ENCODE results near the gene IGF2R.

The IGF2R gene

GRCh38 chr6:159968295-159969203 lies at the start of gene IGF2R:
IGF2R (plus strand) TSS chr6:159969082; CDS start chr6:159969247, 165 bp downstream.
- TF ChIP-seq, protein P1, sequence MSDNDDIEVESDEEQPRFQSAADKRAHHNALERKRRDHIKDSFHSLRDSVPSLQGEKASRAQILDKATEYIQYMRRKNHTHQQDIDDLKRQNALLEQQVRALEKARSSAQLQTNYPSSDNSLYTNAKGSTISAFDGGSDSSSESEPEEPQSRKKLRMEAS (IDR thresholded peaks at IDR 0.05): peak; percentile 71
- TF ChIP-seq TAF1 (IDR thresholded peaks at IDR 0.05; ENCODE audit: low read depth): peak; percentile 69
- no peak for TF ChIP-seq CREB1 (IDR thresholded peaks at IDR 0.05; ENCODE audit: low read depth)
- peak; percentile 58; the same call in 1 of the 2 replicates for TF ChIP-seq TCF12 (IDR thresholded peaks at IDR 0.05; ENCODE audit: low read depth)
- TF ChIP-seq USF1 (IDR thresholded peaks at IDR 0.05): peak; percentile 96
- no peak for TF ChIP-seq EP300 (IDR thresholded peaks at IDR 0.05; ENCODE audit: borderline replicate concordance)

- TF ChIP-seq EP300 (IDR thresholded peaks at IDR 0.05; ENCODE audit: borderline replicate concordance) (no peak), CEBPB (IDR thresholded peaks at IDR 0.05) (no peak), TAF1 (IDR thresholded peaks at IDR 0.05; ENCODE audit: low read depth) (no peak), RAD21 (IDR thresholded peaks at IDR 0.05; ENCODE audit: low read depth) (no peak), YY1 (IDR thresholded peaks at IDR 0.05; ENCODE audit: low read depth) (no peak), FOXM1 (IDR thresholded peaks at IDR 0.05; ENCODE audit: borderline replicate concordance, low read depth) (no peak), NFIC (IDR thresholded peaks at IDR 0.05) (no peak), USF1 (IDR thresholded peaks at IDR 0.05) (no peak), EGR1 (IDR thresholded peaks at IDR 0.05) (no peak), CREB1 (IDR thresholded peaks at IDR 0.05; ENCODE audit: low read depth) (no peak), TEAD4 (IDR thresholded peaks at IDR 0.05) (no peak), ZBTB7A (IDR thresholded peaks at IDR 0.05; ENCODE audit: low read depth) (no peak), TCF12 (IDR thresholded peaks at IDR 0.05; ENCODE audit: low read depth) (no peak)
- TF ChIP-seq, protein P1 (IDR thresholded peaks at IDR 0.05): no peak
- TF ChIP-seq, protein P2, sequence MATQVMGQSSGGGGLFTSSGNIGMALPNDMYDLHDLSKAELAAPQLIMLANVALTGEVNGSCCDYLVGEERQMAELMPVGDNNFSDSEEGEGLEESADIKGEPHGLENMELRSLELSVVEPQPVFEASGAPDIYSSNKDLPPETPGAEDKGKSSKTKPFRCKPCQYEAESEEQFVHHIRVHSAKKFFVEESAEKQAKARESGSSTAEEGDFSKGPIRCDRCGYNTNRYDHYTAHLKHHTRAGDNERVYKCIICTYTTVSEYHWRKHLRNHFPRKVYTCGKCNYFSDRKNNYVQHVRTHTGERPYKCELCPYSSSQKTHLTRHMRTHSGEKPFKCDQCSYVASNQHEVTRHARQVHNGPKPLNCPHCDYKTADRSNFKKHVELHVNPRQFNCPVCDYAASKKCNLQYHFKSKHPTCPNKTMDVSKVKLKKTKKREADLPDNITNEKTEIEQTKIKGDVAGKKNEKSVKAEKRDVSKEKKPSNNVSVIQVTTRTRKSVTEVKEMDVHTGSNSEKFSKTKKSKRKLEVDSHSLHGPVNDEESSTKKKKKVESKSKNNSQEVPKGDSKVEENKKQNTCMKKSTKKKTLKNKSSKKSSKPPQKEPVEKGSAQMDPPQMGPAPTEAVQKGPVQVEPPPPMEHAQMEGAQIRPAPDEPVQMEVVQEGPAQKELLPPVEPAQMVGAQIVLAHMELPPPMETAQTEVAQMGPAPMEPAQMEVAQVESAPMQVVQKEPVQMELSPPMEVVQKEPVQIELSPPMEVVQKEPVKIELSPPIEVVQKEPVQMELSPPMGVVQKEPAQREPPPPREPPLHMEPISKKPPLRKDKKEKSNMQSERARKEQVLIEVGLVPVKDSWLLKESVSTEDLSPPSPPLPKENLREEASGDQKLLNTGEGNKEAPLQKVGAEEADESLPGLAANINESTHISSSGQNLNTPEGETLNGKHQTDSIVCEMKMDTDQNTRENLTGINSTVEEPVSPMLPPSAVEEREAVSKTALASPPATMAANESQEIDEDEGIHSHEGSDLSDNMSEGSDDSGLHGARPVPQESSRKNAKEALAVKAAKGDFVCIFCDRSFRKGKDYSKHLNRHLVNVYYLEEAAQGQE (IDR thresholded peaks at IDR 0.05; ENCODE audit: low read depth): no peak
Measured at GRCh38 chr6:159919800-159920199, 49.1 kb upstream of the IGF2R start.

GRCh38 chr6:159926542-159927203 lies 42.2 kb upstream of the IGF2R start:
- TF ChIP-seq EP300 (IDR thresholded peaks at IDR 0.05; ENCODE audit: borderline replicate concordance) (no peak), CEBPB (IDR thresholded peaks at IDR 0.05) (no peak), FOXM1 (IDR thresholded peaks at IDR 0.05; ENCODE audit: borderline replicate concordance, low read depth) (no peak)

- TF ChIP-seq NFIC (IDR thresholded peaks at IDR 0.05) (peak; percentile 60), CEBPB (IDR thresholded peaks at IDR 0.05) (no peak), USF1 (IDR thresholded peaks at IDR 0.05) (no peak)
Measured at GRCh38 chr6:159929819-159930218, 39.1 kb upstream of the IGF2R start.

GRCh38 chr6:159931112-159931511 lies 37.8 kb upstream of the IGF2R start:
- TF ChIP-seq RAD21 (IDR thresholded peaks at IDR 0.05; ENCODE audit: low read depth) (no peak), EGR1 (IDR thresholded peaks at IDR 0.05) (no peak), YY1 (IDR thresholded peaks at IDR 0.05; ENCODE audit: low read depth) (no peak)
- TF ChIP-seq, protein P1 (IDR thresholded peaks at IDR 0.05): no peak

DNA sequence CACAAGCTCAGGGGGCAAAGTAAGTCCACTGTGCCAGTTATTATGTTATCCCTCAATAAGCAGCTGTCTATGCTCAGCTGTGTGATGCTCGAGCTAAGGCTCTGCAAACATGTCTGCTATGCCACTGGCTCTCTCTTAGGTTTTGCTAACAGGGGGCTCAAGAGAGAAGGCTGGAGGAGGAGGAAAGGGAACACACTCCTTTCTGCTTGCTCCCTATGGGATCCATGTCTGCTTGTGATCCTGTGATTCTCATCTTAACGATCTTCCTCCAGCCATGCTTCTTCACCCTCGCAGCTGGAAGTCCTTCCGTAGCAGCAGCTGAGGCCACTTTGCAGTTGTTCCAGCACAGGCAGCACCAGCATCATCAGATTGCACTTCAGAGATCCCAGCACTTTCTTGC lies 37.0 kb upstream of the IGF2R start:
- TF ChIP-seq NFIC (IDR thresholded peaks at IDR 0.05) (no peak), TCF12 (IDR thresholded peaks at IDR 0.05; ENCODE audit: low read depth) (no peak), FOXM1 (IDR thresholded peaks at IDR 0.05; ENCODE audit: borderline replicate concordance, low read depth) (no peak), RAD21 (IDR thresholded peaks at IDR 0.05; ENCODE audit: low read depth) (no peak), USF1 (IDR thresholded peaks at IDR 0.05) (no peak), TAF1 (IDR thresholded peaks at IDR 0.05; ENCODE audit: low read depth) (no peak), TEAD4 (IDR thresholded peaks at IDR 0.05) (no peak)

Measured in Ishikawa (cell line).